Activated CD4-positive, alpha-beta memory T cell treated with anti-CD3 and anti-CD28 coated beads for 36 hours (primary cell): Measurements from ENCODE around the gene NNMT. TPM values are rescaled to one million over a fixed set of nuclear protein-coding genes. Genes with fewer than 3 reads are reported as not detected.
A peak's percentile ranks its signal among the peaks of the same experiment; 100 is the strongest.
"Not testable (repeated sequence)": the region's sequence is repeated elsewhere in the genome, so short reads cannot be mapped to it uniquely, and the experiment has no call there.

Source experiments
- CTCF ChIA-PET: fragments of 350-600 bp; sonication (Branson Sonifier 250); formaldehyde crosslinking; loops from one replicate; lab custom pipeline; 2021; ENCODE audit warnings: antibody characterized with exemption, inconsistent platforms; lab: Charles Lee
- POLR2A ChIA-PET: fragments of 350-600 bp; sonication (Branson Sonifier 250); formaldehyde crosslinking; loops from one replicate; lab custom pipeline; 2021; ENCODE audit warnings: antibody characterized with exemption; lab: Charles Lee
- DNase-seq: peaks from one replicate; pipeline ENCODE4 v3.0.0-alpha.2; 2020
- H3K27ac Mint-ChIP-seq: one replicate; pipeline ENCODE4 v1.8.0; 2021; ENCODE audit warnings: mixed read lengths
- H3K27me3 Mint-ChIP-seq: one replicate; pipeline ENCODE4 v1.8.0; 2021; ENCODE audit warnings: mixed read lengths
- H3K36me3 Mint-ChIP-seq: one replicate; pipeline ENCODE4 v1.8.0; 2021; ENCODE audit warnings: mixed read lengths
- H3K4me1 Mint-ChIP-seq: one replicate; pipeline ENCODE4 v1.8.0; 2021; ENCODE audit warnings: low read depth, mixed read lengths
- H3K4me3 Mint-ChIP-seq: one replicate; pipeline ENCODE4 v1.8.0; 2021; ENCODE audit warnings: mild to moderate bottlenecking, mixed read lengths
- H3K9me3 Mint-ChIP-seq: one replicate; pipeline ENCODE4 v1.8.0; 2021; ENCODE audit warnings: mixed read lengths
- intact Hi-C: fragments of 100-400 bp; cut with micrococcal nuclease; formaldehyde crosslinking; loops from one replicate; pipeline ENCODE4 v1.15.1; 2023
- total RNA-seq, 2 experiments: library from RNA; stranded (reverse); gene quantifications; one replicate each; pipeline ENCODE4 v1.2.3, GENCODE V29; 2021

Gene NNMT
- total RNA-seq, 2 experiments from 2014 or later = not detected

- intact Hi-C loops = no loop called here
- DNase-seq = no peak
- ChIA-PET CTCF (no interaction called here), POLR2A (no interaction called here)
- H3K27ac Mint-ChIP-seq = no peak overlapping the region
- H3K9me3 Mint-ChIP-seq = no peaks in the 10 kb centered on the region
- peaks cover 4% of the 10 kb centered on the region for H3K27me3 Mint-ChIP-seq
- no peak overlapping the region for H3K4me3 Mint-ChIP-seq
- H3K36me3 Mint-ChIP-seq = no peaks in the 10 kb centered on the region
- peaks cover 12% of the 10 kb centered on the region for H3K4me1 Mint-ChIP-seq
These were observed 22.2 kb downstream of the NNMT start for GRCh38 chr11:114318361-114318760.

- H3K4me1 Mint-ChIP-seq = peaks cover 12% of the 10 kb centered on the region
- ChIA-PET CTCF (no interaction called here), POLR2A (no interaction called here)
- H3K4me3 Mint-ChIP-seq = no peak overlapping the region
- intact Hi-C loops = no loop called here
- H3K9me3 Mint-ChIP-seq = no peaks in the 10 kb centered on the region
- H3K27ac Mint-ChIP-seq = no peak overlapping the region
- peaks cover 6% of the 10 kb centered on the region for H3K27me3 Mint-ChIP-seq
- H3K36me3 Mint-ChIP-seq = no peaks in the 10 kb centered on the region
- no peak for DNase-seq
These were observed 23.6 kb downstream of the NNMT start for GRCh38 chr11:114319716-114320328.

- POLR2A ChIA-PET = no interaction called here
- Mint-ChIP-seq H3K4me3 (no peak overlapping the region), H3K27me3 (peaks cover 10% of the 10 kb centered on the region), H3K9me3 (no peaks in the 10 kb centered on the region), H3K27ac (no peak overlapping the region), H3K4me1 (no peaks in the 10 kb centered on the region), H3K36me3 (no peaks in the 10 kb centered on the region)
- CTCF ChIA-PET = no interaction called here
- no peak for DNase-seq
- intact Hi-C loops = no loop called here
These were observed 25.5 kb downstream of the NNMT start for GRCh38 chr11:114321621-114322257.

- Mint-ChIP-seq H3K4me3 (no peak overlapping the region), H3K27me3 (peaks cover 11% of the 10 kb centered on the region), H3K36me3 (no peaks in the 10 kb centered on the region), H3K9me3 (no peaks in the 10 kb centered on the region), H3K4me1 (no peaks in the 10 kb centered on the region), H3K27ac (no peak overlapping the region)
- CTCF ChIA-PET = no interaction called here
- intact Hi-C loops = no loop called here
- no peak for DNase-seq
- POLR2A ChIA-PET = no interaction called here
These were observed 26.7 kb downstream of the NNMT start for GRCh38 chr11:114322934-114323333.

- H3K4me1 Mint-ChIP-seq = no peaks in the 10 kb centered on the region
- CTCF ChIA-PET = no interaction called here
- POLR2A ChIA-PET = no interaction called here
- H3K27ac Mint-ChIP-seq = no peak overlapping the region
- peaks cover 19% of the 10 kb centered on the region for H3K27me3 Mint-ChIP-seq
- no peak for DNase-seq
- intact Hi-C loops = no loop called here
- H3K36me3 Mint-ChIP-seq = peaks cover 6% of the 10 kb centered on the region
- H3K9me3 Mint-ChIP-seq = peaks cover 7% of the 10 kb centered on the region
- H3K4me3 Mint-ChIP-seq = no peak overlapping the region
These were observed 30.0 kb downstream of the NNMT start for GRCh38 chr11:114326151-114326550.

- peaks cover 7% of the 10 kb centered on the region for H3K9me3 Mint-ChIP-seq
- intact Hi-C loops = no loop called here
- H3K4me3 Mint-ChIP-seq = no peak overlapping the region
- no peaks in the 10 kb centered on the region for H3K4me1 Mint-ChIP-seq
- no peak overlapping the region for H3K27ac Mint-ChIP-seq
- peaks cover 6% of the 10 kb centered on the region for H3K36me3 Mint-ChIP-seq
- CTCF ChIA-PET = no interaction called here
- POLR2A ChIA-PET = no interaction called here
- H3K27me3 Mint-ChIP-seq = peaks cover 19% of the 10 kb centered on the region
- no peak for DNase-seq
These were observed 30.6 kb downstream of the NNMT start for GRCh38 chr11:114326776-114327175.

GRCh38 chr11:114330373-114330772 is 34.2 kb downstream of the NNMT start:
- Mint-ChIP-seq H3K27me3 (peaks cover 26% of the 10 kb centered on the region), H3K36me3 (peaks cover 8% of the 10 kb centered on the region), H3K9me3 (peaks cover 8% of the 10 kb centered on the region), H3K27ac (no peak overlapping the region), H3K4me3 (no peak overlapping the region), H3K4me1 (no peaks in the 10 kb centered on the region)
- no peak for DNase-seq
- POLR2A ChIA-PET = no interaction called here
- CTCF ChIA-PET = no interaction called here
- intact Hi-C loops = no loop called here

- no peaks in the 10 kb centered on the region for H3K27me3 Mint-ChIP-seq
- POLR2A ChIA-PET = no interaction called here
These were observed 44.3 kb downstream of the NNMT start for GRCh38 chr11:114340311-114341131.

GRCh38 chr11:114341667-114342066 is 45.5 kb downstream of the NNMT start:
- H3K9me3 Mint-ChIP-seq, H3K4me1 Mint-ChIP-seq, H3K27me3 Mint-ChIP-seq, H3K36me3 Mint-ChIP-seq, POLR2A ChIA-PET, DNase-seq, H3K27ac Mint-ChIP-seq, H3K4me3 Mint-ChIP-seq: not testable (repeated sequence)
- intact Hi-C loops = loop anchor here (2.0 to 5.0 kb wide), 3 partner anchors 97 to 421 kb away; partner anchors contain the start of gene REXO2
- CTCF ChIA-PET = interaction anchor here (2.3 kb wide), 1 partner anchor 11 kb away, joined by 6 read pairs; no protein-coding TSS in a partner anchor

More at GRCh38 chr11:114340311-114341131, 44.3 kb downstream of the NNMT start:
- no peaks in the 10 kb centered on the region for H3K36me3 Mint-ChIP-seq
- CTCF ChIA-PET = interaction anchor here (0.6 to 2.3 kb wide), 13 partner anchors 9 to 399 kb away, joined by 3 to 6 read pairs (median 4); partner anchors contain the start of gene REXO2
- no peak overlapping the region for H3K4me3 Mint-ChIP-seq
- H3K27ac Mint-ChIP-seq = no peak overlapping the region
- H3K9me3 Mint-ChIP-seq = no peaks in the 10 kb centered on the region
- peaks cover 3% of the 10 kb centered on the region for H3K4me1 Mint-ChIP-seq
- intact Hi-C loops = loop anchor here (2.0 to 5.0 kb wide), 3 partner anchors 98 to 422 kb away; partner anchors contain the start of gene REXO2
- DNase-seq = peak; percentile 41

GRCh38 chr11:114342476-114342875 is 46.3 kb downstream of the NNMT start:
- no peak for DNase-seq
- H3K9me3 Mint-ChIP-seq = no peaks in the 10 kb centered on the region
- no peaks in the 10 kb centered on the region for H3K36me3 Mint-ChIP-seq
- no peak overlapping the region for H3K4me3 Mint-ChIP-seq
- no peak overlapping the region for H3K27ac Mint-ChIP-seq
- ChIA-PET CTCF (no interaction called here), POLR2A (no interaction called here)
- intact Hi-C loops = loop anchor here (5.0 kb wide), 1 partner anchor 260 kb away; no protein-coding TSS in a partner anchor
- no peaks in the 10 kb centered on the region for H3K27me3 Mint-ChIP-seq
- peaks cover 6% of the 10 kb centered on the region for H3K4me1 Mint-ChIP-seq

- intact Hi-C loops = loop anchor here (5.0 kb wide), 1 partner anchor 259 kb away; no protein-coding TSS in a partner anchor
- ChIA-PET POLR2A (interaction anchor here (0.6 kb wide), 1 partner anchor 298 kb away, joined by 3 read pairs; no protein-coding TSS in a partner anchor), CTCF (no interaction called here)
- Mint-ChIP-seq H3K9me3 (no peaks in the 10 kb centered on the region), H3K27me3 (no peaks in the 10 kb centered on the region), H3K4me3 (no peak overlapping the region), H3K27ac (no peak overlapping the region), H3K36me3 (no peaks in the 10 kb centered on the region), H3K4me1 (peaks cover 6% of the 10 kb centered on the region)
- DNase-seq = no peak
These were observed 46.8 kb downstream of the NNMT start for GRCh38 chr11:114343020-114343419.

GRCh38 chr11:114343493-114343892 is 47.3 kb downstream of the NNMT start:
- ChIA-PET POLR2A (interaction anchor here (0.6 kb wide), 1 partner anchor 298 kb away, joined by 3 read pairs; no protein-coding TSS in a partner anchor), CTCF (no interaction called here)
- intact Hi-C loops = loop anchor here (5.0 kb wide), 1 partner anchor 259 kb away; no protein-coding TSS in a partner anchor
- no peak overlapping the region for H3K27ac Mint-ChIP-seq
- H3K9me3 Mint-ChIP-seq = no peaks in the 10 kb centered on the region
- H3K4me3 Mint-ChIP-seq = no peak overlapping the region
- H3K36me3 Mint-ChIP-seq = no peaks in the 10 kb centered on the region
- DNase-seq = no peak
- H3K27me3 Mint-ChIP-seq = no peaks in the 10 kb centered on the region
- H3K4me1 Mint-ChIP-seq = peaks cover 8% of the 10 kb centered on the region
